ENCODE data around the gene TRABD2B.
A peak's percentile ranks its signal among the peaks of the same experiment; 100 is the strongest.

The TRABD2B gene

DNA sequence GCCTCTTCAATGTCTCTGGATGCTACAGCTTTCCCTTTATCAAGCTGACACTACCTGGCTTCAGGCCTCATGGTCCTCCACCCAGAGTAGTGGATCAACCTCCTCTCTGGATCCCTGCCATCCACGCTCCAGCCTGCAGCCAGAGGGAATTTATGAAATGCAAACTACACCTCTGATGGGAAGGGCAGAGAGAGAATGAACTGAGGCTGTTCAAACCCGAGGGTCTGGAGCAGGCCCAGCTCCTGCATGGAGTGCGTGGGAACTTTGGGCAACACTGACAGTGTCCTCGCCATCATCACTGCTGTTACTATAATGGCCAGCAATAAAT, 157.8 kb downstream of the TRABD2B start:
- Mint-ChIP-seq H3K4me1 (peaks cover 47% of the 10 kb centered on the region), H3K27me3 (ENCODE audit: low read depth) (peaks cover 22% of the 10 kb centered on the region), H3K9me3 (peaks cover 9% of the 10 kb centered on the region), H3K27ac (peak overlapping the region in 2 of 3 experiments; percentile 46 to 68), H3K36me3 (ENCODE audit: low read depth) (peaks cover 31% of the 10 kb centered on the region), H3K4me3 (no peak overlapping the region)
- TF ChIP-seq, protein P1, sequence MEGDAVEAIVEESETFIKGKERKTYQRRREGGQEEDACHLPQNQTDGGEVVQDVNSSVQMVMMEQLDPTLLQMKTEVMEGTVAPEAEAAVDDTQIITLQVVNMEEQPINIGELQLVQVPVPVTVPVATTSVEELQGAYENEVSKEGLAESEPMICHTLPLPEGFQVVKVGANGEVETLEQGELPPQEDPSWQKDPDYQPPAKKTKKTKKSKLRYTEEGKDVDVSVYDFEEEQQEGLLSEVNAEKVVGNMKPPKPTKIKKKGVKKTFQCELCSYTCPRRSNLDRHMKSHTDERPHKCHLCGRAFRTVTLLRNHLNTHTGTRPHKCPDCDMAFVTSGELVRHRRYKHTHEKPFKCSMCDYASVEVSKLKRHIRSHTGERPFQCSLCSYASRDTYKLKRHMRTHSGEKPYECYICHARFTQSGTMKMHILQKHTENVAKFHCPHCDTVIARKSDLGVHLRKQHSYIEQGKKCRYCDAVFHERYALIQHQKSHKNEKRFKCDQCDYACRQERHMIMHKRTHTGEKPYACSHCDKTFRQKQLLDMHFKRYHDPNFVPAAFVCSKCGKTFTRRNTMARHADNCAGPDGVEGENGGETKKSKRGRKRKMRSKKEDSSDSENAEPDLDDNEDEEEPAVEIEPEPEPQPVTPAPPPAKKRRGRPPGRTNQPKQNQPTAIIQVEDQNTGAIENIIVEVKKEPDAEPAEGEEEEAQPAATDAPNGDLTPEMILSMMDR (IDR thresholded peaks at IDR 0.05; ENCODE audit: unreplicated experiment in 3 of 3): no peak

DNA sequence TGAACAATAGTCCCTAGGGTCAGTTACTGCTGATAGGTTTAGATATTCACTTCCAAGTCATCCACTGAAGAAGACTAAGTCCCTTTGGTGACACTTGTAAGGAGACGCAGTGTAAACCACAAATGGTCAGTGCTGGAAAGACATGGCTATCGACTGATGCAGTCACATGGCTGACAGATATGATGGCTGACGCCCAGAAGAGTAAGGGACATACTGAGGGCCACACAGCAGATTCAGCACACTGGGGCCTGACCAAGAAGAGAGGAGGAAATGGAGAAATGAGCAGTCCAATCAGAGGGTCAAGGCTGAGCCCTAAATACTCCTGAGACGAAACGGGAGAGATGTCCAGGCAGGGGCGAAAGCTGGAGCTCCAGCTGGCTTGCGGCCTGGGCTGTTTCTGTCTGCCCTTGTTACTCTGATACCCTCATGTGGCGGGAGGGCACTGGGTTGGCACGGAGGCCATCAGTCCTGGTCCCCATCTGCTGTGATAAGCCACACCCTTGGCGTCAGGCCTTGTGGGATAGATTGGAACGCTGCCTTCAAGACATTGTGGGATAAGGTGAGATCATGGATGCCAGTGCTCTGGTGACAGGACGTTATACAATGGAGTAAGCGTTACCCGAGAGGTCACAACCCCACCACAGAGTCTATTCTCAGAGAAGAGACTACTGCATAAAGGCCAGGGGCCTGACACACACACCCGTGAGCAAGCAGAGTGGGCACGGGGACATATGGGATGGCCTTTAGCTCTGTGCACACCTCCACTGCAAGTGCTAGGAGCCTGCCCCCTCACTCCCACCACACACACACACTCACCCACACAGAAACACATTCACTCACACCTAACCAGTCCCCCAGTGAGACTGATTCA, 158.4 kb downstream of the TRABD2B start:
- TF ChIP-seq, protein P1 (IDR thresholded peaks at IDR 0.05; ENCODE audit: unreplicated experiment in 3 of 3): no peak
- peaks cover 22% of the 10 kb centered on the region for H3K27me3 Mint-ChIP-seq (ENCODE audit: low read depth)
- peaks cover 9% of the 10 kb centered on the region for H3K9me3 Mint-ChIP-seq
- no peak overlapping the region for H3K4me3 Mint-ChIP-seq
- H3K36me3 Mint-ChIP-seq (ENCODE audit: low read depth): peaks cover 31% of the 10 kb centered on the region
- H3K27ac Mint-ChIP-seq: peak overlapping the region in 2 of 3 experiments; percentile 46 to 68
- H3K4me1 Mint-ChIP-seq: peaks cover 42% of the 10 kb centered on the region

DNA sequence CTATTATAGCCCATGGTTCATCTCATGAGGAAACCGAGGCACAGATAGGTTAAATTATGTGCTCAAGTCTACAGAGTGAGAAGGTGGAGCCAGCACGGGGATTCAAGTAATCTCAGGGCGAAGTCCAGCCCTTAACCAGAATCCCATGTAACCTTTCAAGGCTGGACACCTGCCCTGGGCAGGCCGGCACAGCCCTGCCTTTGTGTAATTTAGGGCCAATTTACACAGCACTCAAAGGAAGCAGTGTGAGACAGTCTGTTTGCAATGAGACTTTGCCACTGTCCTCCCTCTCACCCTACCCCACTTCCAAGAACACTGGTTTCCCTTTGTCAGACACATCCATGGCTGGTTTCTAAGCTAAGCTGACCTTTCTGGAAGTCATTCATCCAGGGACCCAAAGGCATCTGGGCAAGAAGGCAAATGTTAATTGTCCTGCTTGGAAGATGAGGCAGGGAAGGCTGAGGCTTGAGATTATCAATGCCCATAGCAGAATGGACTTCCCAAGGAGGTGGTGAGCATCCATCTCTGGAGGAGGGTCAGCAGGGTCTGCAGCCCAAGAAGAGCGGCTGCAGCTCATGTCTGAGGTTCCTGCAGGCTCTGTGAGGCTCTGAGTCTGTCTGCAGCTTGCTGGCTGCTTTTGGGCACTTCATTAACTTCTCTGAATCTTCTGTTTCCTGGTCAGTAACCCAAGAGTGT, 159.2 kb downstream of the TRABD2B start:
- peaks cover 38% of the 10 kb centered on the region for H3K4me1 Mint-ChIP-seq
- peaks cover 16% of the 10 kb centered on the region for H3K27me3 Mint-ChIP-seq (ENCODE audit: low read depth)
- peaks cover 11% of the 10 kb centered on the region for H3K9me3 Mint-ChIP-seq
- no peak overlapping the region for H3K27ac Mint-ChIP-seq
- H3K36me3 Mint-ChIP-seq (ENCODE audit: low read depth): peaks cover 33% of the 10 kb centered on the region
- H3K4me3 Mint-ChIP-seq: no peak overlapping the region
- TF ChIP-seq, protein P1 (IDR thresholded peaks at IDR 0.05; ENCODE audit: unreplicated experiment in 3 of 3): no peak

DNA sequence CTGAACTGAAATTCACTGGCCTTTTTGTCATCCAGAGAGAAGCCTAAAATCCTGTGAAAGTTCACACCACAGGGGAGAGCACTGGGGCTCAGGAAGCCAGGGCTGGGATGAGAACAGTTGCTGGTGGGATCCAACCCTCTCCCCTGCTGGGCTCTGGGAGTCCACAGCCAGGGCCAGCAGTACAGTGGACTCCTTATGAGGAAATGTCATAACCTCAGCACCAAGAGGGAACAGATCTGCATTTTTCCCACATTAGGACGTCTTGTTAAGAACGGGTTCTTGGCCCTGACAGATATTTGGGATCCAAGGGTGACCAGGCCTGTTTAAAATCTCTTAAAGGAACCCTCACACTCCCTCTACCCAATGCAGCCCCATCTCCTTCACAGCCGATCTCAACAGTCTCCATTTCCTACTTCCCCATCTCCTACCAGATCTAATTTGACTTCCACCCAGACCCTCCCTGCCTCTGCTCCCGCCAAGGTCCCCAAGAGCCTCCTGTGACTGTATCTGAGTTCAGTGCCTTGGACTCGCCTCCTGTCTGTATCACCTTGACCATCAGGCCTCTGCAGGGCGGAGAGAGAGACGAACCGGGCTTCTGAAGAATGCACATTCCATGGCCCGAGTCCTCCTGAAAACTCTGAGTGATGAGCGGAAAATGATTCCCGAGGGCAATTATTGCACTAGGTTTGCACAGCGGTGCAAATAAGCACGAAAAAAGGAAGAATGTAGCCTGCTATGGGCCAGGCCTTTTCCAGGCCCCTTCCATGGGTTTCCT, 159.9 kb downstream of the TRABD2B start:
- peaks cover 35% of the 10 kb centered on the region for H3K36me3 Mint-ChIP-seq (ENCODE audit: low read depth)
- no peak overlapping the region for H3K4me3 Mint-ChIP-seq
- H3K4me1 Mint-ChIP-seq: peaks cover 31% of the 10 kb centered on the region
- TF ChIP-seq, protein P1 (IDR thresholded peaks at IDR 0.05; ENCODE audit: unreplicated experiment in 3 of 3): no peak
- peaks cover 12% of the 10 kb centered on the region for H3K9me3 Mint-ChIP-seq
- H3K27me3 Mint-ChIP-seq (ENCODE audit: low read depth): peaks cover 17% of the 10 kb centered on the region
- H3K27ac Mint-ChIP-seq: no peak overlapping the region

DNA sequence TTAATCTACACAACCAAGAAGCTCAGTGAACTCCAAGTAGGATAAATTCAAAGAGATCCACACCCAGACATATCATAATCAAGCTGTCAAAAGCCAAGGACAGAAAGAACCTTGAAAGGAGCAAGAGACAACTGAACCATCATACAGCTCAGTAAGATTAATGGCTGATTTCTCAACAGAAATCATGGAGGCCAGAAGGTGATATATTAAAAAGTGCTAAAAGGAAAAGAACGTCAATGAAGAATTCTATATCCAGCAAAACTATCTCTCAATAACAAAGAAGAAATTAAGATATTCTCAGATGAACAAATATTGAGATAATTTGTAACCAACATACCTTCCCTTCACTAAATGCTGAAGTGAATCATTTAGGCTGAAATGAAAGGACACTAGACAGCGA, 161.8 kb downstream of the TRABD2B start:
- H3K36me3 Mint-ChIP-seq (ENCODE audit: low read depth): peaks cover 35% of the 10 kb centered on the region
- no peak overlapping the region for H3K27ac Mint-ChIP-seq
- H3K4me1 Mint-ChIP-seq: peaks cover 33% of the 10 kb centered on the region
- no peak overlapping the region for H3K4me3 Mint-ChIP-seq
- H3K9me3 Mint-ChIP-seq: peaks cover 12% of the 10 kb centered on the region
- peaks cover 20% of the 10 kb centered on the region for H3K27me3 Mint-ChIP-seq (ENCODE audit: low read depth)
- TF ChIP-seq, protein P1 (IDR thresholded peaks at IDR 0.05; ENCODE audit: unreplicated experiment in 3 of 3): no peak

Measured in nephron (organoid).